Measurements from ENCODE around the gene EFR3B.

DNA sequence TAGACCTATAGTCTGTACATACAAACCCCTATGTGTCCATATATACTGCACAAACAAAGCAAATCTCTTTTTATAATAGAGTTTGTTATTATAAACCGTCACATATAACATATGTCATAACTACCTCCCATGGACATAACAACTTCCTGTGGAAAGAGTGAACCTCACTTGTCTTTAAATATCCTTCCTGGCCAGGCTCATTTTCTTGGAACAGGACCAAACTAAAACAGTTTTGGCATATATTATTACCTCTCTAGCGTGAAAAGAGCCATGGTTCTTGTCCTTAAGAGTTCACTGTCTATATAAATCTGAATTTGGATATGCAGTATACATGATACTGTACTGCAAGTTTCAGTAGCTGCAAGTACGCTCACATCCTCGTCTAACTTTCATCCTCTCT is 41.8 kb upstream of the EFR3B start:
- TF ChIP-seq, protein P1, sequence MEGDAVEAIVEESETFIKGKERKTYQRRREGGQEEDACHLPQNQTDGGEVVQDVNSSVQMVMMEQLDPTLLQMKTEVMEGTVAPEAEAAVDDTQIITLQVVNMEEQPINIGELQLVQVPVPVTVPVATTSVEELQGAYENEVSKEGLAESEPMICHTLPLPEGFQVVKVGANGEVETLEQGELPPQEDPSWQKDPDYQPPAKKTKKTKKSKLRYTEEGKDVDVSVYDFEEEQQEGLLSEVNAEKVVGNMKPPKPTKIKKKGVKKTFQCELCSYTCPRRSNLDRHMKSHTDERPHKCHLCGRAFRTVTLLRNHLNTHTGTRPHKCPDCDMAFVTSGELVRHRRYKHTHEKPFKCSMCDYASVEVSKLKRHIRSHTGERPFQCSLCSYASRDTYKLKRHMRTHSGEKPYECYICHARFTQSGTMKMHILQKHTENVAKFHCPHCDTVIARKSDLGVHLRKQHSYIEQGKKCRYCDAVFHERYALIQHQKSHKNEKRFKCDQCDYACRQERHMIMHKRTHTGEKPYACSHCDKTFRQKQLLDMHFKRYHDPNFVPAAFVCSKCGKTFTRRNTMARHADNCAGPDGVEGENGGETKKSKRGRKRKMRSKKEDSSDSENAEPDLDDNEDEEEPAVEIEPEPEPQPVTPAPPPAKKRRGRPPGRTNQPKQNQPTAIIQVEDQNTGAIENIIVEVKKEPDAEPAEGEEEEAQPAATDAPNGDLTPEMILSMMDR (IDR thresholded peaks at IDR 0.05): no peak
- TF ChIP-seq EZH2 (IDR thresholded peaks at IDR 0.05): no peak

All from neural progenitor cell (in vitro differentiated cells).